Measurements from ENCODE around the gene METTL9.
"Not testable (repeated sequence)": the region's sequence is repeated elsewhere in the genome, so short reads cannot be mapped to it uniquely, and the experiment has no call there.

METTL9 gene

DNA sequence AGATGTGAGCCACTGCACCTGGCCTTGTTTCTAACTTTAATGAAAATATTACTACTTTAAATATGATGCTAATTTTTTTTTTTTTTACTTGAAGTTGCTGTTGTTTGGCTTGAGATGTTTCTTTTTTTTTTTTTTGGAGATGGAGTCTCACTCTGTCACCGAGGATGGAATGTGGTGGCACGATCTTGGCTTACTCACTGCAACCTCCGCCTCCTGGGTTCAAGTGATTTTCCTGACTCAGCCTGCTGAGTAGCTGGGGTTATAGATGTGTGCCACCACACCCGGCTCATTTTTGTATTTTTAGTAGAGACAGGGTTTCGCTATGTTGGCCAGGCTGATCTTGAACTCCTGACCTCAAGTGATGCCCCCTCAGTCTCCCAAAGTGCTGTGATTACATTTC is 29.4 kb downstream of the METTL9 start (continued):
- TF ChIP-seq ZXDB (tag by site-specific recombination; IDR thresholded peaks at IDR 0.05) = no peak
- TF ChIP-seq ZNF561 (tag by site-specific recombination; IDR thresholded peaks at IDR 0.05; ENCODE audit: borderline replicate concordance) = no peak
- TF ChIP-seq, protein P1, sequence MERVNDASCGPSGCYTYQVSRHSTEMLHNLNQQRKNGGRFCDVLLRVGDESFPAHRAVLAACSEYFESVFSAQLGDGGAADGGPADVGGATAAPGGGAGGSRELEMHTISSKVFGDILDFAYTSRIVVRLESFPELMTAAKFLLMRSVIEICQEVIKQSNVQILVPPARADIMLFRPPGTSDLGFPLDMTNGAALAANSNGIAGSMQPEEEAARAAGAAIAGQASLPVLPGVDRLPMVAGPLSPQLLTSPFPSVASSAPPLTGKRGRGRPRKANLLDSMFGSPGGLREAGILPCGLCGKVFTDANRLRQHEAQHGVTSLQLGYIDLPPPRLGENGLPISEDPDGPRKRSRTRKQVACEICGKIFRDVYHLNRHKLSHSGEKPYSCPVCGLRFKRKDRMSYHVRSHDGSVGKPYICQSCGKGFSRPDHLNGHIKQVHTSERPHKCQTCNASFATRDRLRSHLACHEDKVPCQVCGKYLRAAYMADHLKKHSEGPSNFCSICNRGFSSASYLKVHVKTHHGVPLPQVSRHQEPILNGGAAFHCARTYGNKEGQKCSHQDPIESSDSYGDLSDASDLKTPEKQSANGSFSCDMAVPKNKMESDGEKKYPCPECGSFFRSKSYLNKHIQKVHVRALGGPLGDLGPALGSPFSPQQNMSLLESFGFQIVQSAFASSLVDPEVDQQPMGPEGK (tag by site-specific recombination; IDR thresholded peaks at IDR 0.05) = no peak

DNA sequence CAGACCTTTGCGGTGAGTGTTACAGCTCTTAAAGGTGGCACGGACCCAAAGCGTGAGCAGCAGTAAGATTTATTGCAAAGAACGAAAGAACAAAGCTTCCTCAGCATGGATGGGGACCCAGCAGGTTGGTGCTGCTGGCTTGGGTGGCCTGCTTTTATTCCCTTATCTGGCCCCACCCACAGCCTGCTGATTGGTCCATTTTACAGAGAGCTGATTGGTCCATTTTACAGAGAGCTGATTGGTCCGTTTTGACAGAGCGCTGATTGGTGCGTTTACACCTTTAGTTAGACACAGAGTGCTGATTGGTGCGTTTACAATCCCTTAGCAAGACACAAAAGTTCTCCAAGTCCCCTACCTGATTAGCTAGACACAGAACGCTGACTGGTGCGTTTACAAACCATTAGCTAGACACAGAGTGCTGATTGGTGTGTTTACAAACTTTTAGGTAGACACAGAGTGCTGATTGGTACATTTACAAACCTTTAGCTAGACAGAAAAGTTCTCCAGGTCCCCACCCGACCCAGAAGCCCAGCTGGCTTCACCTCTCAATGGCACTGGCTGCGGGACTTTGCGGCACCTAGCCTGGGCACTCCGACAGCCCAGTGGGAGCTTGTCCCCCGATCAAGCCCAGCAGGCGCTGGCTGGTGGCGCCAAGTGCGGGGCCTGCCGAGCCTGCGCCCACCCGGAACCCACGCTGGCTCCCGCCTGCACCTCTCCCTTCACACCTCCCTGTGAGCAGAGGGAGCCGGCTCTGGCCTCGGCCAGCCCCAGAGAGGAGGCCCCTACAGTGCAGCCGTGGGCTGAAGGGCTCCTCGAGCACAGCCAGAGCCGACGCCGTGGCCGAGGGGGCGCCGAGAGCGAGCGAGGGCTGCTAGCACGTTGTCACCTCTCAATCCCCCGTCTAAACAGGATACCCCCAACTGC is 30.5 kb downstream of the METTL9 start:
- H3K27ac ChIP-seq (ENCODE audit: extremely low read depth, low read depth, low read length); H3K9me3 ChIP-seq (ENCODE audit: control insufficient read depth, insufficient read depth, low read depth, low read length); CTCF ChIA-PET; H3K4me3 ChIP-seq (ENCODE audit: low read depth, low read length); H3K4me1 ChIP-seq (ENCODE audit: control insufficient read depth, insufficient read depth, low read length); POLR2A ChIA-PET: not testable (repeated sequence)
- peaks cover 4 to 36% of the 10 kb centered on the region in 2 experiments; a peak in 2 of 3 replicates for H3K36me3 ChIP-seq (ENCODE audit: control insufficient read depth in 2 of 2, insufficient read depth in 1 of 2, low read length in 2 of 2)

DNA sequence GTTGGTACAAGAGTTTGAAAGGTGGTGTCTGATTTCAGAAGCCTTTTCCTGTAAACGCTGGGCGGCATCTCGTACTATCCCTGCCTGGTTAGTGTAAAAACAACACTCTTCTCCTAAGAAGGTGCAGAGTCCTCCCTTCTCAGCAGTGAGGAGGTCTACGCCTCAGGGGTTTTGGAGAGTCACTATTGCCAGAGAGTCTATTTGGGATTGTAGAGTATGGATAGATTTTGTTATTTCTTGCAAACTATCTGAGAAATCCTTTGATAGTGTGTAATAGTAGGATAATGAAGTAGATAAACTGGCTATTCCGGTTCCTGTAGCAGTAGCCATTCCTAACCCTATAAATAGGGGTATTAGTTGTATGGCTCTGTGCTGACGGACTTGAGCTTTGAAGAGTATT is 31.5 kb downstream of the METTL9 start:
- CTCF ChIA-PET = interaction anchor here (0.6 to 0.9 kb wide), 2 partner anchors 9 to 26 kb away, joined by 3 read pairs; no protein-coding TSS in a partner anchor
- H3K9me3 ChIP-seq (ENCODE audit: control insufficient read depth, insufficient read depth, low read depth, low read length); H3K27ac ChIP-seq (ENCODE audit: extremely low read depth, low read depth, low read length); POLR2A ChIA-PET; H3K4me1 ChIP-seq (ENCODE audit: control insufficient read depth, insufficient read depth, low read length); H3K4me3 ChIP-seq (ENCODE audit: low read depth, low read length): not testable (repeated sequence)
- peaks cover 4 to 32% of the 10 kb centered on the region in 2 experiments; a peak in 2 of 3 replicates for H3K36me3 ChIP-seq (ENCODE audit: control insufficient read depth in 2 of 2, insufficient read depth in 1 of 2, low read length in 2 of 2)

DNA sequence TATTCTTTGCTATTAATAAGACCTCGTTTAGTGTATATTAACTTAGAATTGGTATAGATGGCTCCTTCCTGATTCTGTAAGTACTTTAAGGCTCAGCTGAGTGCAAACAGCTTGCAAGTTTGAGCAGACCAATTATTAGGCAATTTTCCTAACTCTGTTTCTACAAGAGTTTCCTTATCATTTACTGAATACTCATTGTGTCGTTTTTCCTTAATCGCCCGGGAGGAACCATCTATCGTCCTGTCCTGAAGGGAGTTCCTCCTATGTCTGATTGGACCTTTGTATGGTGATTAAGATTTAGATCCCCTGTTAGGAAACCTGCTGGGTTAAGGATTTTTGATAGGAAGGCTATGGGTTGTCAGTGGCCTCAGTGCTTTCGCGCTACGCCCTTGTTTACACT is 32.0 kb downstream of the METTL9 start:
- H3K4me3 ChIP-seq (ENCODE audit: low read depth, low read length); H3K4me1 ChIP-seq (ENCODE audit: control insufficient read depth, insufficient read depth, low read length); H3K27ac ChIP-seq (ENCODE audit: extremely low read depth, low read depth, low read length); H3K9me3 ChIP-seq (ENCODE audit: control insufficient read depth, insufficient read depth, low read depth, low read length); POLR2A ChIA-PET: not testable (repeated sequence)
- CTCF ChIA-PET = interaction anchor here (0.6 to 0.9 kb wide), 2 partner anchors 8 to 26 kb away, joined by 3 read pairs; no protein-coding TSS in a partner anchor
- peaks cover 4 to 32% of the 10 kb centered on the region in 2 experiments; a peak in 2 of 3 replicates for H3K36me3 ChIP-seq (ENCODE audit: control insufficient read depth in 2 of 2, insufficient read depth in 1 of 2, low read length in 2 of 2)

DNA sequence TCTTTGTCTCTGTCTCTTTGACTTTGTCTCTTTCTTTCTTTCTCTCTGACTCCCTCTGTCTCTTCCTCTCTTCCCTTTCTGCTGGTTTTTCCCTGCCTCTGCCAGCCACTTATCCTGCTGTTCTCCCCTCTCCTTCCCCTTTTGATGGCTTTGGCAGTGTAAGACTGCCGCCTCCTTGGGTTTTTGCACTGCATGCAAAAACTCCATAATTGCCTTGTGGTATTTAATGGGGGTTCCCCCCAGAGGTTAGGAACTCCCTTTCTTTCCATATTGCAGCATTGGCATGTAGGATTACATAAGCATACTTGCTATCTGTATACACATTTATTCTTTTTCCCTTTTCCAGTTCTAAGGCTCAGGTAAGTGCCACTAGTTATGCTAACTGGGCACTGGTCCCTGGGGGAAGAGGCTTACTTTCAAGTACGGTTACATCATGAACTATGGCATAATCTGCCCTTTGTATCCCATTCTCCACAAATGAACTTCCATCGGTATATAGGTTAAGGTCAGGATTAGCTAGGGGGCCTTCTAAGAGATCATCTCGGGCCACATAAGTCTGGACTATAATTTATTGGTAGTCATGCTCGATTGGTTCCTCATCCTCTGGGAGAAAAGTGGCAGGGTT is 32.7 kb downstream of the METTL9 start:
- H3K9me3 ChIP-seq (ENCODE audit: control insufficient read depth, insufficient read depth, low read depth, low read length); POLR2A ChIA-PET; H3K27ac ChIP-seq (ENCODE audit: extremely low read depth, low read depth, low read length); CTCF ChIA-PET; H3K4me1 ChIP-seq (ENCODE audit: control insufficient read depth, insufficient read depth, low read length); H3K4me3 ChIP-seq (ENCODE audit: low read depth, low read length): not testable (repeated sequence)
- H3K36me3 ChIP-seq (ENCODE audit: control insufficient read depth in 2 of 2, insufficient read depth in 1 of 2, low read length in 2 of 2) = peaks cover 4 to 32% of the 10 kb centered on the region in 2 experiments; a peak in 2 of 3 replicates

DNA sequence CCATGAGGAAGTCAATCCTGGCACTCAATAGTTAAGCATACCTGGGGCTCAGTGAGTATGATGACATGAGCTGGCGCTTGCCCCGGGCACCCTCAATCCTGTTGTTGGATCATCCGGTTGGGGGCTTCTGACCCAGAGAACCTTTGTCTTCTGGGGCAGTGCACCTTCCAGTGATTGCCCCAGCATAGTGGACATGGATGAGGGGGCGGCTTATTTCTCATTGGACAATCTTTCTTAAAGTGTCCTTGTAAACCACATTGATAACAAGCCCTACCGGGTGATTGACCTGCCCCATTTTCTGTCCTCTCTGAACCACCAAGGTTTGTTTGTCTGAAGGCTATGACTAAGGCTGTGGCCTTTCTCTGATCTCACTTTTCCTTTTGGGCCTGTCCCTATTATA is 34.8 kb downstream of the METTL9 start:
- Histone ChIP-seq H3K9me3 (ENCODE audit: control insufficient read depth, insufficient read depth, low read depth, low read length) (no peaks in the 10 kb centered on the region), H3K36me3 (ENCODE audit: control insufficient read depth in 2 of 2, insufficient read depth in 1 of 2, low read length in 2 of 2) (peaks cover 0 to 19% of the 10 kb centered on the region in 2 experiments; a peak in 1 of 3 replicates), H3K27ac (ENCODE audit: extremely low read depth, low read depth, low read length) (no peak overlapping the region), H3K4me1 (ENCODE audit: control insufficient read depth, insufficient read depth, low read length) (no peaks in the 10 kb centered on the region), H3K4me3 (ENCODE audit: low read depth, low read length) (no peak overlapping the region)
- CTCF ChIA-PET = no interaction called here
- no peak for TF ChIP-seq HOXD13 (CRISPR knock-in tag; IDR thresholded peaks at IDR 0.05; ENCODE audit: borderline replicate concordance)
- no peak for TF ChIP-seq ZNF175 (tag by site-specific recombination; IDR thresholded peaks at IDR 0.05)
- TF ChIP-seq SP7 (tag by site-specific recombination; IDR thresholded peaks at IDR 0.05) = no peak
- TF ChIP-seq EGR2 (tag by site-specific recombination; IDR thresholded peaks at IDR 0.05; ENCODE audit: low read depth) = no peak
- no peak for TF ChIP-seq ZBTB1 (tag by site-specific recombination; IDR thresholded peaks at IDR 0.05)
- TF ChIP-seq, protein P2, sequence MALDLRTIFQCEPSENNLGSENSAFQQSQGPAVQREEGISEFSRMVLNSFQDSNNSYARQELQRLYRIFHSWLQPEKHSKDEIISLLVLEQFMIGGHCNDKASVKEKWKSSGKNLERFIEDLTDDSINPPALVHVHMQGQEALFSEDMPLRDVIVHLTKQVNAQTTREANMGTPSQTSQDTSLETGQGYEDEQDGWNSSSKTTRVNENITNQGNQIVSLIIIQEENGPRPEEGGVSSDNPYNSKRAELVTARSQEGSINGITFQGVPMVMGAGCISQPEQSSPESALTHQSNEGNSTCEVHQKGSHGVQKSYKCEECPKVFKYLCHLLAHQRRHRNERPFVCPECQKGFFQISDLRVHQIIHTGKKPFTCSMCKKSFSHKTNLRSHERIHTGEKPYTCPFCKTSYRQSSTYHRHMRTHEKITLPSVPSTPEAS (tag by site-specific recombination; IDR thresholded peaks at IDR 0.05) = no peak
- no peak for TF ChIP-seq KLF9 (tag by site-specific recombination; IDR thresholded peaks at IDR 0.05; ENCODE audit: low read depth)
- TF ChIP-seq KLF16 (tag by site-specific recombination; IDR thresholded peaks at IDR 0.05) = no peak
- no peak for TF ChIP-seq ZNF776 (tag by site-specific recombination; IDR thresholded peaks at IDR 0.05; ENCODE audit: borderline replicate concordance)
- TF ChIP-seq, protein P3, sequence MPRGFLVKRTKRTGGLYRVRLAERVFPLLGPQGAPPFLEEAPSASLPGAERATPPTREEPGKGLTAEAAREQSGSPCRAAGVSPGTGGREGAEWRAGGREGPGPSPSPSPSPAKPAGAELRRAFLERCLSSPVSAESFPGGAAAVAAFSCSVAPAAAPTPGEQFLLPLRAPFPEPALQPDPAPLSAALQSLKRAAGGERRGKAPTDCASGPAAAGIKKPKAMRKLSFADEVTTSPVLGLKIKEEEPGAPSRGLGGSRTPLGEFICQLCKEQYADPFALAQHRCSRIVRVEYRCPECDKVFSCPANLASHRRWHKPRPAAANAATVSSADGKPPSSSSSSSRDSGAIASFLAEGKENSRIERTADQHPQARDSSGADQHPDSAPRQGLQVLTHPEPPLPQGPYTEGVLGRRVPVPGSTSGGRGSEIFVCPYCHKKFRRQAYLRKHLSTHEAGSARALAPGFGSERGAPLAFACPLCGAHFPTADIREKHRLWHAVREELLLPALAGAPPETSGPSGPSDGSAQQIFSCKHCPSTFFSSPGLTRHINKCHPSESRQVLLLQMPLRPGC (tag by site-specific recombination; IDR thresholded peaks at IDR 0.05) = no peak
- TF ChIP-seq ZNF19 (tag by site-specific recombination; IDR thresholded peaks at IDR 0.05; ENCODE audit: low read depth) = no peak
- TF ChIP-seq ZNF624 (tag by site-specific recombination; IDR thresholded peaks at IDR 0.05) = no peak
- no peak for TF ChIP-seq ZNF354C (tag by site-specific recombination; IDR thresholded peaks at IDR 0.05; ENCODE audit: borderline replicate concordance, low read depth)
- POLR2A ChIA-PET = no interaction called here
